ENCODE data around the gene KLK14. TPM values are rescaled to one million over a fixed set of nuclear protein-coding genes. Genes with fewer than 3 reads are reported as not detected.

KLK14 gene
- total RNA-seq, 6 experiments from 2014 or later: 0.23 TPM; not detected in 5

DNA sequence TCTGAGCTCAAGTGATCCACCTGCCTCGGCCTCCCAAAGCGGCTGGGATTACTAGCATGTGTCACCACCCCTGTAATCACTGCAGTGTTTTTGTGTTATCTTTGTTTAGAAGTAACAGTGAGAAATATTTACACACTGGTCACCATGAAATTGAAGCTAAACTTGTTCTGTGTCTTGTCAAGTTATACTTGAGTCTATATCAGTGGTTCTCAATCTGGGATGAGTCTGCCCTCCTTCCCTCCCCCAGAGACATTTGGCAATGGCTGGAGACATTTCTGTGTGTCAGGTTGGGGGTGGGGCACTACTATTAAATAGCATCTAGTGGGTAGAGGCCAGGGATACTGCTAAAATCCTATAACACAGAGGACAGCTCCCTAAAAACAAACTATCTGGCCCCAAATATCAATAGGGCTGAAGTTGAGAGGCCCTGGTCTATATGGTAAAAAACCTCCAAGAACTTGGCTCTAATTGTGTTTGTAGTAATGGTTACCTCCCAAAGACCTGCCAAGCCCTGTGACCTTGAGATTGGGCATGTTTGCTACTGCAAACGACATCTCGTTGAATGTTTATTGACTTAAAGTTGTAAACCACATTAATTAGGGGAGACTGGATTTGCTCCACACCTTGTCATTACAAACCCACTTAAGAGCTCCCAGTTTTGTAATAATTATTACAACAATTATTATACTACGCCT is 18.6 kb upstream of the KLK14 start:
- Mint-ChIP-seq H3K9me3 (no peaks in the 10 kb centered on the region), H3K4me1 (ENCODE audit: low read depth) (peaks cover 12% of the 10 kb centered on the region), H3K27ac (no peak overlapping the region), H3K36me3 (ENCODE audit: low read depth) (peaks cover 22% of the 10 kb centered on the region), H3K27me3 (ENCODE audit: insufficient read depth) (no peaks in the 10 kb centered on the region), H3K4me3 (no peak overlapping the region)
- DNase-seq: no peak
- TF ChIP-seq, protein P1, sequence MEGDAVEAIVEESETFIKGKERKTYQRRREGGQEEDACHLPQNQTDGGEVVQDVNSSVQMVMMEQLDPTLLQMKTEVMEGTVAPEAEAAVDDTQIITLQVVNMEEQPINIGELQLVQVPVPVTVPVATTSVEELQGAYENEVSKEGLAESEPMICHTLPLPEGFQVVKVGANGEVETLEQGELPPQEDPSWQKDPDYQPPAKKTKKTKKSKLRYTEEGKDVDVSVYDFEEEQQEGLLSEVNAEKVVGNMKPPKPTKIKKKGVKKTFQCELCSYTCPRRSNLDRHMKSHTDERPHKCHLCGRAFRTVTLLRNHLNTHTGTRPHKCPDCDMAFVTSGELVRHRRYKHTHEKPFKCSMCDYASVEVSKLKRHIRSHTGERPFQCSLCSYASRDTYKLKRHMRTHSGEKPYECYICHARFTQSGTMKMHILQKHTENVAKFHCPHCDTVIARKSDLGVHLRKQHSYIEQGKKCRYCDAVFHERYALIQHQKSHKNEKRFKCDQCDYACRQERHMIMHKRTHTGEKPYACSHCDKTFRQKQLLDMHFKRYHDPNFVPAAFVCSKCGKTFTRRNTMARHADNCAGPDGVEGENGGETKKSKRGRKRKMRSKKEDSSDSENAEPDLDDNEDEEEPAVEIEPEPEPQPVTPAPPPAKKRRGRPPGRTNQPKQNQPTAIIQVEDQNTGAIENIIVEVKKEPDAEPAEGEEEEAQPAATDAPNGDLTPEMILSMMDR (IDR thresholded peaks at IDR 0.05): no peak

DNA sequence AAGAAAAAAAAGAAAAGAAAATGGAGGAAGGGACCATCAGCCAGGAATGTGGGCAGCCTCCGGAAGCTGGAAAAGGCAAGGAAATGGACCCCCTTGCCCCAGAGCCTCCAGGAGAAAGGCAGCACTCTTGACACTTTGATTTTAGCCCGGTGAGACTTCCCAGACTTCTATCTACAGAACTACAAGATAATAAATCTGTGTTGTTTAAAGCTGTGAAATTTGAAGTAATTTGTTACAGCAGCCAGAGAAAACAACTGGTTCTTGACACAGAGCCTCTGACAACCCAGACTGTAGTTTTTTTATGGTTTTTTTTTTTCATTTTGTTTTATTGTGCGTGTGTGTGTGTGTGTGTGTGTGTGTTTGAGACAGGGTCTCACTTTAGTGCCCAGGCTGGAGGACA is 17.9 kb upstream of the KLK14 start:
- Mint-ChIP-seq H3K4me1 (ENCODE audit: low read depth) (peaks cover 12% of the 10 kb centered on the region), H3K4me3 (no peak overlapping the region), H3K27ac (no peak overlapping the region), H3K9me3 (no peaks in the 10 kb centered on the region), H3K36me3 (ENCODE audit: low read depth) (peaks cover 16% of the 10 kb centered on the region), H3K27me3 (ENCODE audit: insufficient read depth) (no peaks in the 10 kb centered on the region)
- TF ChIP-seq, protein P1 (IDR thresholded peaks at IDR 0.05): no peak
- DNase-seq: no peak

DNA sequence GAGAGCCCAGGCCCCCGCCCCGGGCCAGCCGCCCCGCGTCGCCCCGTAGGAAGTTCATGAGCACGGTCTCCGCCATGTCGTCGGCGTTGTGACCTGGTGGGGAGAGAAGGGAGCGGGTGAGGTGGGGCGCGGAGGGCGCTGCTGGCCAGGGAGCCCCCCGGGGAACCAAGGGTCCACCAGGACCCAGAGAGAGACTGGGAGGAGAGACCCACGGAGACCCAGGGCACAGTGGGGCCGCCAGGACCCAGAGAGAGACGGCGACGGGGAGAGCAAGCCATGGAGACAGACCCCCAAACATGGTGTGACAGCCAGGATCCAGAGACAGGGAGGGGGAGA is 16.3 kb upstream of the KLK14 start:
- Mint-ChIP-seq H3K27ac (no peak overlapping the region), H3K4me3 (no peak overlapping the region), H3K9me3 (no peaks in the 10 kb centered on the region), H3K36me3 (ENCODE audit: low read depth) (peaks cover 11% of the 10 kb centered on the region; the same call in 1 of the 2 replicates), H3K4me1 (ENCODE audit: low read depth) (peaks cover 18% of the 10 kb centered on the region), H3K27me3 (ENCODE audit: insufficient read depth) (no peaks in the 10 kb centered on the region)
- TF ChIP-seq, protein P1 (IDR thresholded peaks at IDR 0.05): no peak
- no peak for DNase-seq

DNA sequence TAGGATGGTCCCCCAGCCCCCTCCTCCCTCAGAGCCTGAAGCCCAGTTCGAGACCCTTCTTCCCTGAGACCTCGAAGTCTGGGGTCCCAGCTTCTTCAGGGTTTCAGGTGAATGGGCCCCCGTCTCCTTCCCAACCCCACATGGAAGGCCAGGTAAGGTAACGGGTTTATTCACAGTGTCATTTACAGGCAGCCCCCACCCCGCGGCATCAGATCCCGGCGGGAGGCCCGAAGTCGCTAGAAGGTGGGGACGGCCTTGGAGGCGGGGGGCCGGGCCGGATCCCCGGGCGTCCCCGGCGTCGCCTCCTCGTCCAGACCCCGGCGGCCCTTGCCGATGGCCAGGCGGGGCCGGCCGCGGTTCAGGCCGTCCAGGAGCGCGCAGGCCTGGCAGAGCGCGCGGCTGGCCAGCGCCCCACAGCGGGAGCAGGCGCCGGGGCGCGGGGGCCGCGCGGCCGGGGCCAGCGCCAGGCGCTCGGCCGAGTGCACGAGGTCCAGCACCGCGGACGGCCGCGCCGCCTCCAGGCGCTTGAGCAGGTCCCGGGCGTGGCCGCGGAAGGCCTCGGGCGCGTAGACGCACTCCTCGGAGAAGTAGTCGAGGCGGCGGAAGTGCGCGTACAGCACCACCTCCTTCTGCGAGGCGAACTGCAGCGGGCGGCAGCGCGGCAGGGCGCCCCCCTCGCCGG is 15.8 kb upstream of the KLK14 start:
- Mint-ChIP-seq H3K4me1 (ENCODE audit: low read depth) (peaks cover 18% of the 10 kb centered on the region), H3K27me3 (ENCODE audit: insufficient read depth) (no peaks in the 10 kb centered on the region), H3K9me3 (no peaks in the 10 kb centered on the region), H3K36me3 (ENCODE audit: low read depth) (peaks cover 9% of the 10 kb centered on the region; the same call in 1 of the 2 replicates), H3K4me3 (no peak overlapping the region), H3K27ac (no peak overlapping the region)
- TF ChIP-seq, protein P1 (IDR thresholded peaks at IDR 0.05): no peak
- DNase-seq: no peak

DNA sequence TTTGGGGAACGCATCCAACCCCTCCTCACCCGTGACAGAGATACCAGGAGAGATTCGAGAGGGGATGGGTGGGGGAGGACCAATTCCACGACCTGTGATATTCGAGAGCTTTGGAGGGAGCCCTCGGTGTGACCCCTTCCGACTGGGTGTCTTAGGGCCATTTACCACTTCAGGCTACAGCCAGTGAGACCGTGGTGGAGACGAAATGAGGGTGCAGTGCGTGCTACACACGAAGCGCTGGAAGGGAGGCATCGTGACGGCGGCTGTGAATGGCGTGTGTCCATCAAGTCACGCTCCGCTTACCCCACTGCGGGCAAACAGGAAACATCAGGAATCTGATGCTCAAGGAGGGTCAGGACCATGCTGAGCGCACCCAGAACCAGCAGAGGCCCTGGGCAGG is 15.1 kb upstream of the KLK14 start:
- Mint-ChIP-seq H3K27me3 (ENCODE audit: insufficient read depth) (no peaks in the 10 kb centered on the region), H3K4me3 (no peak overlapping the region), H3K9me3 (no peaks in the 10 kb centered on the region), H3K36me3 (ENCODE audit: low read depth) (peaks cover 6% of the 10 kb centered on the region; the same call in 1 of the 2 replicates), H3K4me1 (ENCODE audit: low read depth) (peaks cover 18% of the 10 kb centered on the region), H3K27ac (no peak overlapping the region)
- TF ChIP-seq, protein P1 (IDR thresholded peaks at IDR 0.05): no peak
- no peak for DNase-seq

Data from HFFc6 (cell line).